Measurements from ENCODE around the gene AKR7A3. TPM values are rescaled to one million over a fixed set of nuclear protein-coding genes. Genes with fewer than 3 reads are reported as not detected.
"Not testable (repeated sequence)": the region's sequence is repeated elsewhere in the genome, so short reads cannot be mapped to it uniquely, and the experiment has no call there.

The AKR7A3 gene
- total RNA-seq, 1 donor from 2014 or later: 1.2 TPM

- no peak for DNase-seq
Observed at GRCh38 chr1:19287436-19288185, 959 bp downstream of the AKR7A3 start.

DNA sequence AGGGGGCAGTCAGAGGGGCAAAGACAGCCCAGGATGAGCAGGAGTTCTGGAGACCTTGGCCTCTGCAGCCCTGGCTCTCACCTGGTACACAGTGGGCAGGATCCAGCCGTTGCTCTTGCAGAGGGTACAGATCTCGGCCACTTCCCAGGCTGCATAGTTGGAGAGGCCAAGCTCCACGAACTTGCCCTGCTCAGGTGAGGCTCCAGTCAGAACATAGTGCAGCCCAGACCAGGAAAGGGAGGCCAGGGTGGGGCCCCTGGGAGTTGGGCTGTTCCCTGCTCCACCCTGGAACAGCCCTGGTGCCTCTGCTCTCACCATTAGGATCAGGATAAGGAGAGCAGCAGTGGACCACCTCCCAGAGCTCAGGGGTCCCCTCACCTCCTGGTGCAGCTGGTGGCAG lies 2.8 kb downstream of the AKR7A3 start:
- not testable (repeated sequence) for DNase-seq

DNA sequence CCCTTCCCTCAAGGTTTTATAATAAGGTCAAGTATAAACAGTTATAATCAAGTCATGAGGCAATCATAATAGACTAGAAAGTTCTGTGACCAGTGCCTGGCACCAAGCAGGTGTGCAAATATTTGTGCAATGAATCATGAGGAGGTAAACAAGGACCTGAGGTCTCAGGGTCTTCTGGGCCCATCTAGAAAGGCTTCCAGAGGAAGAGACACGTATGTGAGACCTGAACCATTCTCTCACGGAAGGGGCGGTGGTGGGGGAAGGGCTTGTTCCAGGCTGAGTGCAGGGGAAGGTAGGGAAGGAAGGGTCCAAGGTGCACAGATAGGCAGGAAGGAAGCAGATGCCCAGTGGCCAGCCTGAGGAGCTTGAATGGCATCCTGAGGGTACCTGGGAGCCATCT lies 3.2 kb downstream of the AKR7A3 start:
- DNase-seq: not testable (repeated sequence)

- no peak for DNase-seq
Observed at GRCh38 chr1:19284881-19285280, 3.7 kb downstream of the AKR7A3 start.

DNA sequence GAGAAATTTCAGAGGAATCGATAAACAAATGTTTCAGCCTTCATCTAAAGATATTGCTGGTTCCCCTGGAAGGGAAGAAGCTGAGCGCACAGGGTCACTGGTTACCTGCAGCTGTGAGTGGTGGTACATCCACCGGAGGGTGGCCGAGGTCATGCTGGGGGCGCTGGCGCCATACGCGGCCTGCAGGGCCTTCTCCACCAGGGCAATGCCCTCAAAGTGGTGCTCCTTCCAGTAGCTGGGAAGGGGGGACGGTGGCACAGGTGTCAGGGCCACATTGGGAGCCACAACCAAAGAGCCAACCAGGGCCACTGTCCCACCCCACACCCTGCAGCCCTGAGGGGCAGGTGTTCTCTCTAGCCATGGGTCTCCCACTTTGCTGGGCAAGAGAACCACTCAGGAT lies 4.7 kb downstream of the AKR7A3 start:
- no peak for DNase-seq

- DNase-seq: no peak
Observed at GRCh38 chr1:19274636-19275035, 13.9 kb downstream of the AKR7A3 start.

- not testable (repeated sequence) for DNase-seq
Observed at GRCh38 chr1:19273844-19274531, 14.6 kb downstream of the AKR7A3 start.

GRCh38 chr1:19273106-19273843 lies 15.3 kb downstream of the AKR7A3 start:
- no peak for DNase-seq

GRCh38 chr1:19272064-19272463 lies 16.5 kb downstream of the AKR7A3 start:
- no peak for DNase-seq

DNA sequence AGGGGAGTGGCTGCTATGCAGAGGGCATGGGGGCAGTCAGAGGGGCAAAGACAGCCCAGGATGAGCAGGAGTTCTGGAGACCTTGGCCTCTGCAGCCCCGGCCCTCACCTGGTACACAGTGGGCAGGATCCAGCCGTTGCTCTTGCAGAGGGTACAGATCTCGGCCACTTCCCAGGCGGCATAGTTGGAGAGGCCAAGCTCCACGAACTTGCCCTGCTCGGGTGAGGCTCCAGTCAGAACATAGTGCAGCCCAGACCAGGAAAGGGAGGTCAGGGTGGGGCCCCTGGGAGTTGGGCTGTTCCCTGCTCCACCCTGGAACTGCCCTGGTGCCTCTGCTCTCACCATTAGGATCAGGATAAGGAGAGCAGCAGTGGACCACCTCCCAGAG lies 18.2 kb downstream of the AKR7A3 start:
- not testable (repeated sequence) for DNase-seq

DNA sequence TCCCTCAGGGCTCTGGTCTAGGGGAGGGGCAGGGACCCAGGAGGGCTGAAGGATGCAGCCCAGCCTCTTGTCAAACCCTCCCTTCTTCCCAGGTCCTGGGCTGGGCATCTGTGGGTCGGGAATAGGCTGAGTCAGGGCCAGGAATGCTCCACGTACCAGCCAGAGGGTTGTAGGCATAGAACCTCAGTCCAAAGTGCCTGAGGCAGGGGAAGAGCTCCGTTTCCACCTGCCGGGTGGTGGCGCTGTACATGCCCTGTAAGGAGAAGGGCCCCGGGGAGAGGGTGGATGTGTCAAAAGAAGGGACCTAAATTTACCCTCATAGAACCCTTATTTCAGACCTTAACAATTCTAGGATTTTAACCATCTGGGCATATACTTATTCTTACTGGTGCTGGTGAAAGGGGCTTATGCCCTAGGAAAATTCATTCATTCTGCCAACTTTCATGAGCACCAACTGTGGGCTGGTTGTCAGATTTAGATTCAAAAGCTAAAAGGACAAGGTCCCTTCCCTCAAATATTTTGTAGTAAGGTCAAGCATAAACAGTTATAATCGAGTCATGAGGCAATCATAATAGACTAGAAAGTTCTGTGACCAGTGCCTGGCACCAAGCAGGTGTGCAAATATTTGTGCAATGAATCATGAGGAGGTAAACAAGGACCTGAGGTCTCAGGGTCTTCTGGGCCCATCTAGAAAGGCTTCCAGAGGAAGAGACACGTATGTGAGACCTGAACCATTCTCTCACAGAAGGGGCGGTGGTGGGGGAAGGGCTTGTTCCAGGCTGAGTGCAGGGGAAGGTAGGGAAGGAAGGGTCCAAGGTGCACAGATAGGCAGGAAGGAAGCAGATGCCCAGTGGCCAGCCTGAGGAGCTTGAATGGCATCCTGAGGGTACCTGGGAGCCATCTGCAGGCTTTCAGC lies 18.9 kb downstream of the AKR7A3 start:
- DNase-seq: not testable (repeated sequence)

DNA sequence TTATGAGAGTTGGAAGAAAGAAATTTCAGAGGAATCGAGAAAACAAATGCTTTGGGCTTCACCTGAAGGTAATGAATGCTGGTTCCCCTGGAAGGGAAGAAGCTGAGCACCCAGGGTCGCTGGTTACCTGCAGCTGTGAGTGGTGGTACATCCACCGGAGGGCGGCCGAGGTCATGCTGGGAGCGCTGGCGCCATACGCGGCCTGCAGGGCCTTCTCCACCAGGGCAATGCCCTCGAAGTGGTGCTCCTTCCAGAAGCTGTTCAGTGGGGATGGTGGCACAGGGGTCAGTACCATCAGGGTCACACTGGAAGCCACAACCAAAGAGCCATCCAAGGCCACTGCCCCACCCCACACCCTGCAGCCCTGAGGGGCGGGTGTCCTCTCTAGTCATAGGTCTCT lies 20.1 kb downstream of the AKR7A3 start:
- DNase-seq: no peak

GRCh38 chr1:19262744-19263143 lies 25.8 kb downstream of the AKR7A3 start:
- DNase-seq: no peak

- no peak for DNase-seq
Observed at GRCh38 chr1:19262047-19262446, 26.5 kb downstream of the AKR7A3 start.

- no peak for DNase-seq
Observed at GRCh38 chr1:19260211-19261138, 28.1 kb downstream of the AKR7A3 start.

DNA sequence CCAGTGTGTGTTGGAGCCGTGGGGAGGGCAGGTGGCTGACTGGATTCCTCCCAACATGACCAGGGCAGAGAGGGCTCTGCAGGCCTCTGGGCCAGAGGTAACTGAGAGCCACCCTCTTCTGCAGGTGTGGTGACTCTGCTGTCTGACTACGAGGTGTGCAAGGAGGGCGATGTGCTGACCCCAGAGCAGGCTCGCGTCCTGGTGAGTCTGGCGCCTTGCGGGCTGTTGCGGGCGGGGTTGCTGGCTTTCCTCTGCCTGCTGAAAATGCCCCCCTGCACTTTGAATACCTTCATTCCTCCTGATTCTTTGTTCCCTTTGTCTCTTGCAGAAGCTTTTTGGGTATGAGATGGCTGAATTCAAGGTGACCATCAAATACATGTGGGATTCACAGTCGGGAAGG lies 30.2 kb downstream of the AKR7A3 start:
- DNase-seq: no peak

DNA sequence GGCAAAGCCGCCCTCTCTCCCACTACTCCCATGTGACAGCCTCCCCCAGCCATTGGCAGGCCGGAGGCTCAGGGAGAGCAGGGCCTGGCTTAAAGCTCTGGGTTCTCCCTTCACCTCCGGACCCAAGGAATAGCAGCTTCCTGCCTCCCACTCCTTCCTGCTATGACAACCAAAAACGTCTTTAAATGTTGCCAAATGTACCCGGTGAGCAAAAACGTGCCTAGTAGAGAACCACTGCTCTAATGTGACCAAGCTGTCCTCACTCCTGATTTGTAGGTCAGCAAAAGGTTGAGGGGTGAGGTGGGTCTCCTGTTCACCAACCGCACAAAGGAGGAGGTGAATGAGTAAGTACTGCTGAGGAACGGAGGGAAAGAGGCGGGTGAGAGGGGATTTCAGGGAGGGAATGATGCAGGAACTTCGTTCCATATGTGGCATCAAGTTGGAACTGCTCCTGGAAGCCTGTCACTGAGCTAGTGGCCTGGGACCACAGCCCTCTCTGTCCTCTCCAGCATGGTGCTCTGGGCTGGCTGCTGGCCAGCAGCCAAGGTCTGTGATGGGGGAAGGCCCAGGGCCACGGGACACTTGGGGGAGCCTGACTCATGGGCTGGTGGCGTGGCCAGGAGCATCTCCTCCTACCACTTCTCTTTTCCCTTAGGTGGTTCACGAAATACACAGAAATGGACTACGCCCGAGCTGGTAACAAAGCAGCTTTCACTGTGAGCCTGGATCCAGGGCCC lies 31.2 kb downstream of the AKR7A3 start:
- no peak for DNase-seq

DNA sequence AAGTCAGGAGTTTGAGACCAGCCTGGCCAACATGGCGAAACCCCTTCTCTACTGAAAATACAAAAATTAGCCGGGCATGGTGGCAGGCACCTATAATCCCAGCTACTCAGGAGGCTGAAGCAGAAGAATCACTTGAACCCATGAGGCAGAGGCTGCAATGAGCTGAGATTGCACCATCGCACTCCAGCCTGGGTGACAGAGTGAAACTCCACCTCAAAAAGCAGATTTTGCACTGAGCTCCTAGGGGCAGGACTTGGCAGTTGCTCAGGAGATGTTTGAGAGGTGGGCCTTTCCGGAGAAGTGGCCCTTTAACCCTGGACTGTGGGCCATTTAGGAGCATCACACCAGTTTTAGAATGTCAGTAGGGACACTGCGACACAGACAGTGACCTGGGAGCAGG lies 32.3 kb downstream of the AKR7A3 start:
- not testable (repeated sequence) for DNase-seq

GRCh38 chr1:19255288-19255687 lies 33.3 kb downstream of the AKR7A3 start:
- DNase-seq: no peak

GRCh38 chr1:19254416-19254815 lies 34.2 kb downstream of the AKR7A3 start:
- DNase-seq: no peak
